Left lung (tissue), 10 donors: ENCODE data around the gene EIPR1. TPM values are rescaled to one million over a fixed set of nuclear protein-coding genes. Genes with fewer than 3 reads are reported as not detected.

Experiments used
- ATAC-seq: fragments of 200-7000 bp; cut with Tn5 transposase; one replicate; pipeline ENCODE4 v1.9.1; 2020; ENCODE audit warnings: moderate library complexity
- DNase-seq, 4 donors: peaks; one replicate each; pipeline ENCODE4 v3.0.0-alpha.2; 2013 to 2020
- H3K27ac ChIP-seq, 2 donors: fragments of 200-600 bp; sonication (generic) in 1 of 2; one replicate each; pipeline versions ENCODE4 v1.5.0 to v1.8.0; 2020 to 2021
- H3K27me3 ChIP-seq, 2 donors: fragments of 200-600 bp; sonication (generic) in 1 of 2; one replicate each; pipeline versions ENCODE4 v1.5.0 to v1.8.0; 2020 to 2021
- H3K36me3 ChIP-seq, 2 donors: fragments of 200-600 bp; sonication (generic) in 1 of 2; one replicate each; pipeline versions ENCODE4 v1.5.0 to v1.8.0; 2020 to 2021
- H3K4me1 ChIP-seq, 2 donors: fragments of 200-600 bp; one replicate each; pipeline ENCODE4 v1.8.0; 2021
- H3K4me3 ChIP-seq, 2 donors: fragments of 200-600 bp; sonication (generic) in 1 of 2; one replicate each; pipeline versions ENCODE4 v1.5.0 to v1.8.0; 2020 to 2021; ENCODE audit warnings: mild to moderate bottlenecking in 1 of 2
- H3K9me3 ChIP-seq, 2 donors: fragments of 200-600 bp; sonication (generic) in 1 of 2; one replicate each; pipeline versions ENCODE4 v1.5.0 to v1.8.0; 2020 to 2021
- intact Hi-C, 2 donors: fragments of 100-400 bp; cut with DNase I; formaldehyde crosslinking; loops; one replicate each; pipeline versions ENCODE4 v1.11.2 to v1.14.2; 2022
- polyA plus RNA-seq, 6 donors: library from polyadenylated mRNA; unstranded; fragments of 120-200 nt; gene quantifications; one replicate each; pipeline ENCODE4 v1.2.1, GENCODE V29; 2013; ENCODE audit not compliant: insufficient read length in 6 of 6
- total RNA-seq, 2 donors: library from RNA; stranded (reverse); fragmentation: NEBNext Ultra II Directional; extraction: Animal tissue kit (Norgen Biotek cat#: 25700); gene quantifications; one replicate each; pipeline ENCODE4 v1.2.1, GENCODE V29; 2021
- TF ChIP-seq, protein P1 (sequence below), 2 donors: fragments of 200-600 bp; sonication (generic) in 1 of 2; IDR thresholded peaks; one replicate each; pipeline versions ENCODE4 v1.5.0 to v1.8.0; 2021; ENCODE audit warnings: antibody characterized with exemption in 2 of 2
- donor health status: DM: no; HTN: yes; CAD: no.
- donor health status: DM: no; HTN: no; CAD: no.

Gene EIPR1
- total and polyA plus RNA-seq, 8 donors, result 18.1 to 24.4 (median 21.0) TPM

DNA sequence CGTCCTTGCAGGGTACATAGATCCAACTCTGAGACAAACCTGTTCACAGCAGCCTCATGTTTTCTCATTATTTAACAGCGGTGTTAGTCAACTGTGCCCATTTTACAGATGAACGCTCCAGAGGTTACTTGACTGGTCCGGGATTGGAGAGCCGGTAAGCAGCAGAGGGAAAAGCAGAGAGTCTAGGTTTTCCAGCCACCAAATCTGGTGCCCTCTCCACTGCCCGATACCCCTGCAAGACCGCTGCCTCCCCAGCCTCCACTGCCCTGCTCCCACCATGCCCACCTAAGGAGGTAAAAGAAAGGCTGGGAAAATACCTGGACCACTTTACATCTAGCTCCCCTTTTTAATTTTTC is 51.5 kb downstream of the EIPR1 start:
- Histone ChIP-seq H3K36me3 (peaks cover 0 to 44% of the 10 kb centered on the region in 2 donors), H3K27me3 (no peaks in the 10 kb centered on the region)
- intact Hi-C loops, result no loop called here

DNA sequence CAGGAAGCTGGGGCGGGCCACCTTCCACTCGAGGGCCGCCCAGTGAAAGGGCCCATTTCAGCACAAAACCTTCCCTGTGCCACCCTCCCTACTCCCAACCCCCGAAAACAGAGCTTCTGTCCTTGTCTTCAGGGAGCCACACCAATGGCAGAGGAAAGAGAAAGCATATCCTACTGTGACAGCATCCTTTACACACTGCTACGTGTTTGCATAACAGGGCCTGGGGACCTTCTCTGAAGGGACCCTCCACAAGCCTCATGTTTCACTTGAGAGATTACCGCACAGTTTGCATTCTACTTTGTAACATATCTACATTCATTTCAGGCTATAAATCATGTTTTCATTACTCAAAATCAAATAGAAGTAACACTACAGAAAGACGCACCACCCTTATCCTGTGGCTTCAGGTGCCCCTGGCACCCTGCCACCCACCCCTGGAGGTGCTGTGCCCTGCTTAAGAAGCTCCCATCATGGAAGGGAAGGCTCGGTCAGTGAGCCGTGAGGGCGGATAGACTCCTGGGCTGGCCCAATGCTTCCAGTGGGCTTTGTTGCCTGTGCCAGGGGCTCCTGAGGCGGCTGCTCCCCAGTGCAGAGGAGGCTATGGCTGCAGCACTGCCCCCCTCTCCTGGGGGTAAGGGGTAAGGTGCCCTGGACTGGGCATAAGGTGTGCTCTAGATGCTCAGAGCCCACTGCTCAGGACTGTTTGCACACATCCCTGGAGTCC is 52.0 kb downstream of the EIPR1 start:
- Histone ChIP-seq H3K9me3 (no peaks in the 10 kb centered on the region), H3K27me3 (no peaks in the 10 kb centered on the region), H3K4me3 (no peak overlapping the region), H3K4me1 (no peaks in the 10 kb centered on the region), H3K27ac (no peak overlapping the region), H3K36me3 (peaks cover 0 to 40% of the 10 kb centered on the region in 2 donors)
- intact Hi-C loops, result no loop called here
- ATAC-seq (no peak), DNase-seq (no peak)
- TF ChIP-seq, protein P1, sequence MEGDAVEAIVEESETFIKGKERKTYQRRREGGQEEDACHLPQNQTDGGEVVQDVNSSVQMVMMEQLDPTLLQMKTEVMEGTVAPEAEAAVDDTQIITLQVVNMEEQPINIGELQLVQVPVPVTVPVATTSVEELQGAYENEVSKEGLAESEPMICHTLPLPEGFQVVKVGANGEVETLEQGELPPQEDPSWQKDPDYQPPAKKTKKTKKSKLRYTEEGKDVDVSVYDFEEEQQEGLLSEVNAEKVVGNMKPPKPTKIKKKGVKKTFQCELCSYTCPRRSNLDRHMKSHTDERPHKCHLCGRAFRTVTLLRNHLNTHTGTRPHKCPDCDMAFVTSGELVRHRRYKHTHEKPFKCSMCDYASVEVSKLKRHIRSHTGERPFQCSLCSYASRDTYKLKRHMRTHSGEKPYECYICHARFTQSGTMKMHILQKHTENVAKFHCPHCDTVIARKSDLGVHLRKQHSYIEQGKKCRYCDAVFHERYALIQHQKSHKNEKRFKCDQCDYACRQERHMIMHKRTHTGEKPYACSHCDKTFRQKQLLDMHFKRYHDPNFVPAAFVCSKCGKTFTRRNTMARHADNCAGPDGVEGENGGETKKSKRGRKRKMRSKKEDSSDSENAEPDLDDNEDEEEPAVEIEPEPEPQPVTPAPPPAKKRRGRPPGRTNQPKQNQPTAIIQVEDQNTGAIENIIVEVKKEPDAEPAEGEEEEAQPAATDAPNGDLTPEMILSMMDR (IDR thresholded peaks at IDR 0.05), result no peak

More for the DNA sequence above, 51.5 kb downstream of the EIPR1 start:
- DNase-seq (no peak), ATAC-seq (no peak)
- Histone ChIP-seq H3K4me1 (no peaks in the 10 kb centered on the region), H3K27ac (no peak overlapping the region), H3K9me3 (no peaks in the 10 kb centered on the region), H3K4me3 (no peak overlapping the region)
- TF ChIP-seq, protein P1 (IDR thresholded peaks at IDR 0.05), result no peak

DNA sequence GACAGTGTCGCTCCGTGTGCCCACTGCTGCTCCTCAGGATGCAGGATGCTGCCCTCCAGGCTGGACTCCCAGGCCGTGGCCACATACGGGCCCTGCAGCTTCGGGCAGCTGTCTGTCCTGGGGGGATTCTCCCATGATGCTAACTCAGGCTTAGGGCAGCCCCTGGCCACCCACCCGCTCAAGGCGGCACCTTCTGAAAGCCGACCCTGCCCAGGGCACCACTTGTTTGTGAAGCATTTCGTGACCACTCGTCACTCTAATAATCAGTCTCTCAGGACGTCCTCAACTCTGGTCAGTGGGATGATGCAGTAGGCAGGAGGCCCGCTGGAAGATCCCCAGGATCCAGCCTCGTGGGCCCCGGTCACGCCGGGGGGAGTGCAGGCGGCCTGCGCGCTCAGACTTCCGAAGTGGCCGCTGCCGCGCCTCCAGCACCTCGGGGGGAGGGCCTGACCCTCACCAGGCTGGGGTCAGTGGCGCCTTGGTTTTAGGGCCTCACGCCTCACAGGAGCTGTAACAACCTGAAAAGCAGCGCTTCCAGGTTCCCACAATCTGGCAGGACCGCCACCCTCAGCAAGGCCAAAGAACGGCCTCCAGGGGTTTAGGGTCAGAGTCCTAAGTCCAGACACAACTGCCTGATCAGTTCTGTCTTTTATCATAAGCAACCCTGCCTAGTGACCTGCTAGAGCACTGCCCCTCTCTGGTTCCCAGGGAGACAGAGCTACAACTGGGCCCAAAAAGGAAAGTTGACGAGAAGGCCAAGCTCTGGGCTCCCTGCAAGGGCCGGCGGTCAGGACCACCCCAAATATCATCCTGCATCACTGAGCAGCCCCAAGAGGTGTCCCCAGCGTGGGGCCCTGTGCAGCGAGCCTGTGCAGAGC is 53.0 kb downstream of the EIPR1 start:
- intact Hi-C loops, result no loop called here
- no peak overlapping the region for H3K4me3 ChIP-seq
- H3K27ac ChIP-seq, result no peak overlapping the region
- peaks cover 0 to 30% of the 10 kb centered on the region in 2 donors for H3K36me3 ChIP-seq
- no peaks in the 10 kb centered on the region for H3K27me3 ChIP-seq
- H3K4me1 ChIP-seq, result no peaks in the 10 kb centered on the region
- DNase-seq, result no peak
- H3K9me3 ChIP-seq, result no peaks in the 10 kb centered on the region
- TF ChIP-seq, protein P1 (IDR thresholded peaks at IDR 0.05), result no peak
- no peak for ATAC-seq

DNA sequence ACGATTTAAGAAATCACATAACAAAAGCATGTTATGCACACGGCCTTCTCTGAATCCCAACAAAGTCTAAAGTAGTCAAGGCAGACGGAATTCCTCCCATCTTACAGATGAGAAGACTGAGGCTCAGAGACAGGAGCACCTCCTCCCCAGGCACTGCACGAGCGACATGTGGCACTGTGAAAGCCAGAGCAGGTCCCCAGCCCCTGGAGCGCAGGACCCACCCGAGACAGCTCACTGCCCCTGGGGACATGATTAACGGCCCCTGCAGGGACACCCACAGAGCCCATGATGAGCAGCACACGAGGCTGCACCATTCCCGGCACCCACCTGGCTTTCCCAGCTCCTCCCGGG is 53.6 kb downstream of the EIPR1 start:
- TF ChIP-seq, protein P1 (IDR thresholded peaks at IDR 0.05), result no peak
- intact Hi-C loops, result no loop called here
- Histone ChIP-seq H3K4me3 (no peak overlapping the region), H3K4me1 (no peaks in the 10 kb centered on the region), H3K27me3 (no peaks in the 10 kb centered on the region), H3K36me3 (peaks cover 0 to 29% of the 10 kb centered on the region in 2 donors), H3K9me3 (no peaks in the 10 kb centered on the region), H3K27ac (no peak overlapping the region)
- no peak for DNase-seq
- ATAC-seq, result no peak

DNA sequence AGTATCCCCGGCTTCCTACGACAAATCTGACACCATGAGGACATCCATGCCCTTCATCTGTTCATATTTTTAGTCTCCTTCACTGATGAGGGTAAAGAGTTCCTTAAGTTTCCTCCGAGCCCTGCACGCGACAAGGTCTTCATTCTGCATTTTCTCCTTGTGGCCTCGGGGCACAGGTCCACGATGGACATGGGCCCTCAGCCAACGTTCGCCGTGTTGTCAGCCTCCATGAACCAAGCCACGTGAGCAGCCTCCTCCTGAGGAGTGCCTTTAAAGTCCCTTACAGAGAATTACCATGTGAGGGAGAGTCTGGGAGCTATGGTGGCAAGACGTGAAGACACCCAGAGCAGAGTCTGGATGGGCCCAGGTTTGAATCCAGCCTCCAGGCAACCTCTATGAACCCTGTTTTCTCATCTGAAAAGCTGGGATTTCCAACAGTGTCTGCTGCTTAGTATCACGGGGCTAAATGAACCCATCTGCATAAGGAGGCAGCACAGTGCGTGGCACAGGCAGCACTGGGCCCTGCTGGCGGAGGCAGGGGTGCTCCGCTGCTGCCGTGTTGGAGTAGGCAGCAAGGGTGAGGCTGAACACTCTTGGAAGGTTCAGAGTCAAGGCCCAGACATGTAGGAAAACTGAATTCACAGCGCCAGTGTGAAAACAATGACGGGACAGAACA is 54.1 kb downstream of the EIPR1 start:
- TF ChIP-seq, protein P1 (IDR thresholded peaks at IDR 0.05), result no peak
- intact Hi-C loops, result no loop called here
- Histone ChIP-seq H3K27me3 (no peaks in the 10 kb centered on the region), H3K9me3 (no peaks in the 10 kb centered on the region), H3K4me3 (no peak overlapping the region), H3K27ac (no peak overlapping the region), H3K36me3 (peaks cover 0 to 32% of the 10 kb centered on the region in 2 donors), H3K4me1 (no peaks in the 10 kb centered on the region)
- ATAC-seq (no peak), DNase-seq (no peak)
